Measurements from ENCODE around the gene TFAP2A.

TFAP2A gene

DNA sequence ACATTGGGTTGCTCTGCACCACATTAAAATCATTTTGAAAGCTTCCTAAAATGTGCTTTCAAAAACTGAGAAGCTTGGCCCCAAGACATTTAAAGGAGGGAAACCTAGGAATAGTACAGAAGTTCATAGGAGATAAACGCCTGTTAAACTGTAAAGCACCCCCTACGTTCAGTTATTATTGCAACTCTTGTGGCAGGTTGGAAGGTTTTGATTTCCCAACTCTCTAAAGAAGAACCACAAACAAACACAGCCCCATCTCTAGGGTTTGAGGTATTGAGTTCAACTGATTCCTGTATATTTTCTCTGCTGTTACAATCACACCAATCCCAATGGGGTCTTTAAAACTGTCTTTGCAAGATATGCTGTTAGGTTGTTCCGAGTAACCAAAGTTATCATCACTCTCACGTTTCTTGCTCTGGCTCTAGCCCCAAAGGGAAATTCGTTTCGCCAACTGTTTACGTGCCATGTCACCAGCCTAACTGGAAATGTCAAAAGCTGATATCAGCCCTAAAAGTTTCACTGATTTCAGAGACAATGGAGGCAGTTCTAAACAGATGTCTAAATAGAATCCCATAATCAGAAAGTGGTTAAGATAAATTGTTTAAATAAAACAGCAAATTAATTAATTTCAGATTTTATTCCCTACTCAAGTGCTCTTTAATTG, 12.1 kb downstream of the TFAP2A start:
- no peak for DNase-seq

DNA sequence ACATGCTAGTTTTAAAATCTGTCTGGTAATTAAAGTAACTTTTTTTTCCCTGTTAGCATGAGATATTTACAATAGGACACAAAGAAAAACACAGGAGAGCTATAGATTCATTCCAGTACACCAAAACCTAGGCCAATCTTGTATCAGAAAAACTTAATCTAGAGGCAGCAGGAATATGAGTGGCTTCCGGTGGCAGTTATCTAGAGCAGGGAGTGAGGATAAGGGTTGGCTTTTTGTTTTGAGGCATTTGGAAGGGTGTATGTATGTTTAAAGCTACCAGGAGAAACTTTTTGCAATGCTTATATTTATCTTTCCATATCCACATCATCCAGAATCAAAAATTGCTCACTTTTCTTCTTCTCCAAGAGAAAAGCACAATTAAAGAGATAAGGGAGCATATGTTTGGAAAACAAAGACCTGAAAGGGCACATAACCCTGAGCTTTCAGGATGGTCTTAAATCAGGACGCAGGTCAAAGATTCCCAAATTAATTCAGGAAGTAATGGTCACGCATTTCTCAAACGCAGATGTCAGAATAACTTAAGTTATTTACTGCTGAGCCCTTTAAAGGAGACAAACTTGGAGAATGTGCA, 13.1 kb downstream of the TFAP2A start:
- no peak for DNase-seq

DNA sequence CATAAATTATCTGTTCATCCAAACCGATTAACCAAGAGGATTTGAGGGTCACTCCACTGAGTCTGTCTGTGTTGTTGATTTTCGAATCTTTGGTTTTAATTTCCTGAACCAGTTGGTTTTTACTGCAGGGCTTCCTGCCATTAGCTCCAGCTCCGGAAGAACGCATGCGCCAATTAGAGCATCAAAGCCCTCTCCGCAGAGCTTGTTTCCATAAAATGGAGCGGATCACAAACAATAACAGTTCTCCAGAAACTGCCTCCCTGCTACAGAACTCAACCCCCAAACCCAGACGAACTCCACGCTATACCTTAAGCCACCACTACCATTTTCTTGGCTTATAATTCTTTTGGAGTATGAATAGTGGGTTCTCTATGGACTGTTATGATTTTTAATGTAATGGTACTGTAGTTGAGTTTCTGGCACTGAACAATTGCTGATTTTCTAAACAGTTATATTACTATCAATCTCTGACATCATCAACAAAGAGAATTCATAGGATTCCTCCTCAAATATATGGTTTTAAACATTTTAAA, 13.8 kb downstream of the TFAP2A start:
- no peak for DNase-seq

DNA sequence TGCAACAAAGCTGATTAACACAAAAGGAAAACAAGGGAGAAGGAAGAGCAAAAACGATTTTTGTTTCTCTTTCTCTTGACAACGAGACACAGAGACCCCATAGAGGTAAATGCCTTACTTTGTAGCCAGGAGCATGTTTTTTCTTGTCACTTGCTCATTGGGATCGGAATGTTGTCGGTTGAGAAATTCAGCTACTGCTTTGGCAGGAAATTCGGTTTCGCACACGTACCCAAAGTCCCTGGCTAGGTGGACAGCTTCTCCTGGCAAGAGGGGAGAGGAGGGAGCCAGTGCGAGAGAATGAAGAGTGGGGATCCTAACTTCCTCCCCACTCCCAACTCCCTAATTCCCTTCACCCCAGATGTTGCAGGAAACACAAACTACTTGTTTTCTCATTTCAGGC, 14.5 kb downstream of the TFAP2A start:
- DNase-seq: no peak

DNA sequence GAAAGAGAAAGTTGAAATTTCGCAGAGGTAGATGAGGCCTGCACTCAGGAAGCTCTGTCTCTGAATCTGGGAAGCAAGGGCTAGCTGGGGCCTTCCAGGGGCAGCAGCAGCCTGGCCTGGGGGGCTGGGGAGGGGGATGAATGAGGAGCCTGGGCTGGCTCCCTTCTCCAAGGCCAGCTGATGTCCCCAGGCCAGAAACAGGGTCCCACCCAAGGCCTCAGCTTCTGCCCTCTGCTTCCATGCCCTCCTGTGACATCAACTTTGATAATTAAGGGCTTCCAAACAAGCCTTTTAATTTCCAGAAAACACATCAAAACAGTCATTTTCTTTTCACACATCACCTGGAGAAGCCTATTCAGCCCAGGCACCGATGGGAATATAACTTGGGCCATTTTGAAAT, 15.4 kb downstream of the TFAP2A start:
- no peak for DNase-seq

DNA sequence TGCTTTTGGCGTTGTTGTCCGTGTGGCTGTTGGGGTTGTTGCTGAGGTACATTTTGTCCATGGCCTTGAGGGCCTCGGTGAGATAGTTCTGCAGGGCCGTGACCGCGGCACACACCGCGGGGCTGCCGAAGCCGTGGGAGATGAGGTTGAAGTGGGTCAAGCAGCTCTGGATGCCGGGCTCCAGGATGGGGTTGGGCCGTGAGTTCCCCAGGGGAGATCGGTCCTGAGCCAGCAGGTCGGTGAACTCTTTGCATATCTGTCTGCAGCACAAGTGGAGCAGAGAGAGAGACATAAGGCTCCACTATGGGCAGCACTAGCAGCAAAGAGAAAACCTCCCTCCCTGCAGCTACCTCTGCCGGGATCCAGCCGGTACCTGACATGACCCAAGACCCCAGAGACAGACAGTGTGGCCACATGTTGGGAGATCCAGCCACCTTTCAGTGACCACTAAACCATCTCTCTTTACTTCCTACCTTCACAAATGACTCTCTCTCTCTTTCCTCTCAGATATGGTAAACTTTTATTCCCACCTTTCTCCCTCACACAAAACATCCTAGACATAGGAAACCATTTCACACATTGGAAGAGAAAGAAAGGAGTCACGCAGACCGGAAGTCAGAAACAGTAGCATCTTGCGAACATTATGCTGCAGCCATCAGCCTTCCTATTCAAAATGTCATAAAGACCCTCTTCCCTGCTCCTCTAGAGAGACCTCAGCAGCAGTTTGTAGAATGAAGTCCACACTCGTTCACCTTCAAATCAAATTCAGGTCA, 16.2 kb downstream of the TFAP2A start:
- no peak for DNase-seq

DNA sequence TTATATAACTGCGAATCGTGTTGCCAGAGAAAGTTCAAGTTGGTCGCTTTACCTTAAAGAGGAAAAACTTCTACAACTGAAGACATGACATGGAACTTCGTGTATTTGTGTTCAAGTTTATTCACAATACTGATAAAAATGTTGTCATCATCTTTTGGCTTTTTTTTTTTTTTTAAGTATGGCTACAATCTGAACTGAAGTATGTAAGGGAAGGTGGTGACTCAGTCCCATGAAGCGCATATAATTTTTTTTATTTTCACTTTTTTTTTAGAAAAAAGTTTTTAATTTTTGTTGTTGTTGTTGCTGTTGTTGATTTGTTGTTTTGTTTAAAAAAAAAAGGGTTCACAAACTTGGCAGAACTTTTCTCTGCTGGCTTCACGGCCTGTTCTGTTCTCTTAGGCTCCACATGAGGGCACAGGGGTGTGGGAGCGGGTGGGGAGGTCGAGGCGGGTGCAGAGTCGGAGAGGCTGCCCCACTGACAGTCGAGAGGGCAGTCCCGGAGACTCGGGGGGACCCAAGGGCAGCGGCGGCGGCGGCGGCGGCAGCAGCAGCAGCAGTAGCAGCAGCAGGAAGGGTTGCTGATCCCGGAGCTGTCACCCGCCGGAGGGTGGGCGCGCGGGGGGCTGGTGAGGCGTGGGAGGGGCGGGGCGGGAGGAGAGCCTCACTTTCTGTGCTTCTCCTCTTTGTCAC, 17.0 kb downstream of the TFAP2A start:
- no peak for DNase-seq

DNA sequence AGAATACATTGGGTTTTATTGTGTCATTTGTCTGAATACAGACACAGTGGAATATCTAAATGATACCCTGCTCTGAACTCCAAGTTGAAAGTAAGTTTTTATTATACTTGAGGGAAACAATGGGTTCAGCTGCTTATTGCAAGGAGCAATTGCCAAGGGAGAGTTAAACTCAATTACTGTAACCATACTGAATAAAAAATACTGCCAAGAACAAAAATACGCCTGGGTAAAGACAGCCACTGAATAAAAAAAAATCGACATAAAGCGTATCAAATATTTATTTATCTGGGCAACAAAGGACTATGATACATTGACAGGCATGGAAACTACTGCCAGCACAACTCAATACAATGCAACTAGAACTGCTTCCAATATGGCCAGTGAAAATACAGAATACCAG, 18.1 kb downstream of the TFAP2A start:
- no peak for DNase-seq

DNA sequence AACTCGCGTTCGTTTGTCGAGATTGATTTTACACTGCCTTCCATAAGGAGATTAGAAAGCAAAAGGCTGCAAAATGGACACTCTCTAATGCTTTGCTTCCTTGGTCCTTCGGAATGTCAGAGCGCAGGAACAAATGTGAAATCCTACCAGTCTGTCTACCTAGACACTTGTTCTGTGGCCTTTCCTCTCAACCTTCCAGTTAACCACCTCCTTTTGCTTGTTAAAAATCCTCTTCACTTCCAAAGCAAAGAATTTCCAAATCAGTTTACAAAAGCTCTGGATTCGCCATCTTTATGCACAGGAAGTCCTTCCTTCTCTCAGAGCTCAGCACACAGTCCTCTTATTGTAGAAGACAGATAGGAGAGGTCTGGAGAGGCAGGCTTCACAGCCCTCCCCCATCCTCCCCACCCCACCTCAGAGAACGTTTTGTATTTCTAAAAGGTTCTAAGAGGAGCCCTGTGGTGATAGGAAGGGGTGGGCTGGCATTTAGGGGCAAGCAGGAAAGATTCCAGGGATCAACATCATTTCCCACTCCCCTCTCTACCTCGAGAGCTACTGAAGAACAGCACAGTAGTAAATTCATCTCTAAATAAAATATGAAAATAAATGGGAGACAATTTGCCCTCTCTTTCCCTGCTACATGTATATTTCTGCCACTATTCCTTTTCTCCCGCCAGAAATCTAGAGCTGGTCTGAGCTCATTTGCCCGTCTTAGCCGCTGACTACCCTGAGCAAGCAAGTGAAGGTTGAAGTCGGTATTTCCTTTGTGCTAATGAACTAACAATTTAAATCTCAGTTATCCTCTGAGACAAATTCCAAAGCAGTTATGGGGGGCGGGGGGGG, 18.9 kb downstream of the TFAP2A start:
- DNase-seq: no peak

DNA sequence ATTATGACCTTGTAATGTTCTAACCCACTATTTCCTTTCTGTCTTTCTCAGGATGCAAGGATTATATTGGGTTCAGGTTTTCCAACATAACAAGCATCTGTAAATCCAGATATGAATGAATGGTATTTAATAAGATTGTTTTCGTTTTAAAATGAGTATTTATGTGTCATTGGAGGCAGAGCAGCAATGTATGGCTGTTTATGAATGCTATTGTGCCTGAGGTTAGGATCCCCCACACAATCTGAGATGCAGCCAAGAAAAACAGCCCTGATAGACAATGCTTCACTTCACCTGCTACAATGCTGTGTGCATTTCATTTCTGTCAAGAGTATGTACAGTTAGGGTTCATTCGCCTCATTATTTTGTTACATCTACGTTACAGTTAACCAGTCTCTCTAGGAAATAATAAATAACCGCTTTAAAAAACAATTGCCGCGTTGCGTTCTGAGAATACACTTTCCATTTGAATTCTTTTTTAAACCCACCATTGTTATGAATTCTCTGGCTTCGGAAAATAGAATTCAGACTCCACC, 19.6 kb downstream of the TFAP2A start:
- DNase-seq: no peak

DNA sequence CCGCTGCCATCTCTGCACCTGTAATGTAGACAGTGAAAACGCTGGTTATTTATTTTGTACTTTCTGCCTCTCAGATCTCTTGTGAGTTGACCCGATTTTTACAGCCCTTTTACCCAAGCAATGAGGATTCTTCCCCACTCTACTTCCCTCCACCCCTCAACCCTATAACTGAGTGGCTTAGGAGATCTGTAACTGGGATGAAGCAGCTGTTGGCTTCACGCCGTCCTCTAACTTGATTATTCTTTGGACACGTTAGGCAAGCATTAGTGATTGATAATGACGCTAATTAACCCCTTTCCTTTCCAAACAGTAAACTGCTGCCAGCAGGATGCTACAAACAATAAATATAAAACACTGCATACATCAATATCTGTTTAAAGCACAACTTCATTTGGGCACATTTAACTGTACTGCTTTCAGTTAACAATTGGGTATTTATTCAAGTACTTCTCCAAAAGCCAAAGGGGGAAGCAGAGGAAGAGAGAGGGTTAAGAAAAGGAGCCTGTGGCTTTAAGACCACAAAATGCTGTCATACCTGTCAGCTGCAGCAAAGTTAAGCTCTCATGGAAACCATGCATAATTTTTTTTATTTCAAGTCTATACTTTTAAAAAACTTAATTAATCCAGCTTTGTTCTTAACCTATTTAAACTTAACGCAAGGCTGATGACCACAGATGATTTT, 21.2 kb downstream of the TFAP2A start:
- no peak for DNase-seq

DNA sequence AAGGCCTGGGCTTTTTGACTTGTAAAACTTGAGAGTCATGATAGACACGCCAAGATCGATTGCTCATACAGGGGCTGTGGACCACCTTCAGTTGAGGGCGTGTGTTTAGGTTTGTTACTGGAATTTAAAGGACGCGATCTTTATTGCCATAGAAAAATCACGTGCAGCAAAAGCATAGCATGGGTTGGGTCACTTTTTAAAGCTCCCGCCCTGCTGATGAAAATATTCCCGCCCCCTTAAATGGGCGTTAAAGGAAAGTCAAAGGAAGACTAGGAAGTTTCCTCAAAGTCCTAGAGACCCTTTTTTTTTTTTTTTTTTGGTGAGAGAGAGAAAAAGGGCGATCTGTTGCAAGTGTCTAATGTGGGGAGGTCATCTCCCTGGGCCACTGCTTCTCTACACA, 23.1 kb downstream of the TFAP2A start:
- DNase-seq: no peak

DNA sequence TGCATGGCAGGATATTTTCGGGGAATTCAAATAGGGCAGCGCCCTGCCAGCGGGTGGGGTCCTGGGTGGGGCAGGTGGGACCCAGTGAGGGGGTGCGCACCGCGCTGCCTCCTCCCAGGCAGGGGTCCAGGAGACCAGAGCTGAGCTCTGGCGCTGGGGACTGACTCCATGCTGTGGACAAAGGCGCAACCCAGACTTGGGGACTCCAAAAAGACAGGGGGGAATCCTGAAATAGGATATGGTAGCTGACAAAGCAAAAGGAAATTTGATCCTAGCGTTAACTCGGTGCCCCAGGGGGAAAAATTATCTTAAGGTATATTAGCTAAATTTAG, 23.6 kb downstream of the TFAP2A start:
- DNase-seq: no peak

DNA sequence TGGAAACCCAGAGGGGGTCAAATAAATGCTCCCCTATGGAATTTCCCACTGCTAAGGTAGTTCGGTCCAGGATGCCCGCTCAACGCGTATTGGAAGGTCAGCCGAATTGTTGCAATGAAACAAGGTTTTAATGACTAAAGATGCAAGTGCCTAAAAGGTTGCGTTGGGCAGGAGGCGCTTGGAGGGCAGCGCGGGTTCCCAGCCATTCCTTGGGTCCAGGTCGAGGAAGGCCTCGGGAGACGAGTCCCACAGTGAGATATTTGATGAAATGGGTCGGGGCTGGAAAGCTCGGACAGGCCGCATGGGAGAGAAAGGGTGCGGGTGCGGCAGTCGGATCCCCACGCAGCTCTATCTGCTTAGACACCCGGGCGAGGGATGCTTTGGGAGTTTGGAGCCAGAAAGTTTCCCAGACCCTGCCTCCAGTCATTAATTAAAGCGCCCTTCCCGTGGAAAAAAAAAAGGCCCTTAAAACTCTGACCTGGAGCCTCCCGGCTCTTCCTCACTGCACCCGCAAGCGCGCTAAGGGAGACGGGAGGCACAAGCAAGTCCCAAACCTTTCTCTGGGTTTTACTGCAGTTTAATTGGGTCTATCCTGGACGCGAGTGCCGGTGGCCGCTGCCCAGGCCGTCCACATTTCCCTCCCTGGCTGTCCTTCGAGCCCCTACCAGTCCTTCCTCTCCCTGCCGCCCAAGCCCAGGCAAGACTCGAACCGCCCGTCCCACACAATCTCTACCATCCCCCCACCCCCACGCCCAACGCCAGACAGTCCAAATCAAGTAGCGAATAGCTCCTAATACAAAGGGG, 24.2 kb downstream of the TFAP2A start:
- DNase-seq: no peak

DNA sequence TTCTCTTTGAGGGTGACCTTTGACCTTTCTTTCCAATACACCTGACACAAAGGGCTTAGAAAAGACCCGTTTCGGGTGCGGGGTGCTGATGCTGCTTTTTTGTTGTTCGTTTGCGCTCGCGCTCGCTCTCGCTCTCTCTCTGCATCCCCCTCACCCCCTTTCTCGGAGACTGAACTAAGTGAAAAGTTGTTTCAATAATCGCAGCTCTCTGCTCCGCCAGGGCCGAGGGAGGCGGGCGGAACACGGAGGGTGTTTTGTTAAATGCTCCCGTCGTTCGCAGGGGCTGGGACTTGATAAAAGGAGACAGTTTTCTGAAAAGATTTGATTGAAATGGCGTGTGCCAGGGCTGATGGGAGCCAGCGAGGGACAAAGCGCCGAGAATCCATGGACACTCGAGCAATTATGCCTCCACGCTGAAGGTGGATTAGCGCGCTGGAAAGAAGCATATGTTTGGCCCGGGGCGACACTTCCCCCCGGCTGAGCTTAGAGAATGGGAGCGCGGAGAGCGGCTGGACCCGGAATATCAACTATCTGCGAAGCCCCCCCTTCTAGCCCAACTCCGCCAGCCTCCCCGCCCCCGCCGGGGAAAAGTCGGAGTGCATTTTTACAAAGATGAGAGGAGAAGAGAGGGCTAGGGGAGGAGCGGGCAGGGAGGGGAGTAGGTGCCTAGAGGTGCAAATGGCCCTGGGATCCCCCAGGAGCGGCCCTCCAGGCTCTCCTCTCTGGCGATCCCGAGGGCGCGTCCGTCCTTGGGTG, 25.0 kb downstream of the TFAP2A start:
- no peak for DNase-seq

DNA sequence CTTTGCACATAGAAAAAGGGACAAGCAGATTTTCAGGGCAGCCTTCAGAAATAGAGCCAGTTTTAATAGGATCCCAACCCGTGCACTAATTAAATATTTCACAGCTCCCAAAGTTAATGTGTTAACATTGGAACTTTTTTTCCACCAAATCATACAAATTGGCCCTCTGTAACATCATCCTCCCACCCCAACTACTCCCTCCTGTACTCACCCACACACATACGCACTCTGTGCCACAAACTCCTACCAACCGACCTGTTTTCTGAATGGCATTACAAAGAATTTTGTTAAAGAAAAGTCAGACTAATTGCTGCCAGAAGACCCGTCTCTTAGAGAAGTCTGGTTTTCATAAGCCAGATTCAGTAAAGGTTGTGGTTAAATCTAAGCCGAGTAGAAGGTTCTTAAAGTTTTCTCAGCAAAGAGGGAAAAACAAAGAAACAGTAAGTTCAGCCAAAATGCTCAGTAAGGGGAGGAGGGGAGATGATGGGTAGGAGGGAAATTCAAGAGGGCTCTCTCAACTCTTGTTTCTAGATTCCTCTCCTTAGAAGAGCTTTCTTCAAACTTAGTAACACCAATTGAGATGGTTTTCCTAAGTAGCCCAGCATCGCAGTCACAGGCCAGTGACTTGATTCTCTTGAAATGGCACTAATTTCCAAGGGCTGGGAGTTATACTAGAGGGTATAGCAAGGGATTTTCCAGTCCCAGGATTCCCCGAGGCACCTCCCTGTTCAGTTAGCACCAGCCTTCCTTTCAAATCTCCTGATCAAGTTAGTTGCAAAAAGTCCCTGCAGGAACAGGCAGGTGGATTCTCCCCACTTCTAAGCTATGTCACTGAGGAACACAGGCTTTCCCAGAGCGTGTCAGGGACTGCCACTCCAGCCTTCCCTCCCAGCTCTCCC, 27.9 kb downstream of the TFAP2A start:
- no peak for DNase-seq

DNA sequence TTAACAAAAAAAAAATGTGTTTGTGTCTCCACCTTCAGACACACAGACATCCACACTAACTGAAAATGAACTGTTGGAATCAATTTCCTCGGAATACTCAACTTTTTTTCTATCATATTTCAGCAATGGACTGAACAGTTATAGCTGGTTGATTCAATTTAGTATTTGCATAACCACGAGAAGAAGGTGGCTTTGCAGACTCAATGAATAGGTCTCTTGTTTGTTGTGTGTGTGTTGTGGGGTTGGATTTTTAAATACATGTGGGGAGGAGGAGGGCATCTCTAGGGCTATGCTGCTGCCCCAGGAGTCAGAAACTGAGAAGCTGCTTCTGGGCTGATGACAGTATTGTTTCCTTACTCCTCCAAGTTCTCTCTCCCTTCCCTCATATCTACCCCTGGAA, 28.7 kb downstream of the TFAP2A start:
- no peak for DNase-seq

Measured in anterior cingulate cortex (tissue), 58 donors.